NCI-H345 (cell line): ENCODE data around the gene PHLPP1.

Experiments used
- DNase-seq: peaks from one replicate; lab custom pipeline; 2025; lab: John Stamatoyannopoulos, UW

The PHLPP1 gene

GRCh38 chr18:62942578-62942977 lies 227.2 kb downstream of the PHLPP1 start:
- DNase-seq, result no peak

GRCh38 chr18:62944454-62944853 lies 229.1 kb downstream of the PHLPP1 start:
- DNase-seq, result no peak

GRCh38 chr18:62948788-62949187 lies 233.4 kb downstream of the PHLPP1 start:
- DNase-seq, result no peak

GRCh38 chr18:62950246-62950645 lies 234.9 kb downstream of the PHLPP1 start:
- DNase-seq, result no peak

- DNase-seq, result no peak
Observed at GRCh38 chr18:62952807-62953206, 237.5 kb downstream of the PHLPP1 start.

GRCh38 chr18:62953663-62954062 lies 238.3 kb downstream of the PHLPP1 start:
- no peak for DNase-seq

GRCh38 chr18:62954366-62954765 lies 239.0 kb downstream of the PHLPP1 start:
- peak; percentile 64 for DNase-seq

- peak; percentile 9 for DNase-seq
Observed at GRCh38 chr18:62957885-62958472, 242.6 kb downstream of the PHLPP1 start.

GRCh38 chr18:62959481-62959880 lies 244.1 kb downstream of the PHLPP1 start:
- DNase-seq, result no peak

- peak; percentile 11 for DNase-seq
Observed at GRCh38 chr18:62963507-62963906, 248.2 kb downstream of the PHLPP1 start.

GRCh38 chr18:62964432-62964831 lies 249.1 kb downstream of the PHLPP1 start:
- no peak for DNase-seq

- no peak for DNase-seq
Observed at GRCh38 chr18:62967089-62967488, 251.7 kb downstream of the PHLPP1 start.

GRCh38 chr18:62973689-62974088 lies 258.3 kb downstream of the PHLPP1 start:
- no peak for DNase-seq

- no peak for DNase-seq
Observed at GRCh38 chr18:62974388-62974787, 259.0 kb downstream of the PHLPP1 start.

GRCh38 chr18:62974928-62975675 lies 259.8 kb downstream of the PHLPP1 start:
- DNase-seq, result no peak

- no peak for DNase-seq
Observed at GRCh38 chr18:62975785-62976184, 260.4 kb downstream of the PHLPP1 start.

- DNase-seq, result peak; percentile 18
Observed at GRCh38 chr18:62976227-62976626, 260.9 kb downstream of the PHLPP1 start.

GRCh38 chr18:62977512-62977911 lies 262.2 kb downstream of the PHLPP1 start:
- no peak for DNase-seq

- no peak for DNase-seq
Observed at GRCh38 chr18:62978251-62979049, 263.1 kb downstream of the PHLPP1 start.

GRCh38 chr18:62979176-62979575 lies 263.8 kb downstream of the PHLPP1 start:
- DNase-seq, result peak; percentile 62

GRCh38 chr18:62979900-62980299 lies 264.6 kb downstream of the PHLPP1 start:
- no peak for DNase-seq

GRCh38 chr18:62981566-62981965 lies 266.2 kb downstream of the PHLPP1 start:
- DNase-seq, result no peak
